Peyer's patch (tissue), 4 donors: Measurements from ENCODE around the gene ARHGEF35. TPM values are rescaled to one million over a fixed set of nuclear protein-coding genes. Genes with fewer than 3 reads are reported as not detected.

ENCODE experiments used
- DNase-seq, 3 donors: peaks; one replicate each; pipeline ENCODE4 v3.0.0-alpha.2; 2017 to 2019
- H3K27ac ChIP-seq, 4 donors: fragments of 200-600 bp; sonication (generic); one replicate each; pipeline ENCODE4 v1.5.1; 2016 to 2019
- H3K27me3 ChIP-seq, 2 donors: fragments of 200-600 bp; sonication (generic); one replicate each; pipeline ENCODE4 v1.5.1; 2019
- H3K36me3 ChIP-seq, 3 donors: fragments of 200-600 bp; sonication (generic); one replicate each; pipeline ENCODE4 v1.5.1; 2016 to 2019
- H3K4me1 ChIP-seq, 4 donors: fragments of 200-600 bp; sonication (generic); one replicate each; pipeline ENCODE4 v1.5.1; 2016 to 2019
- H3K4me3 ChIP-seq, 4 donors: fragments of 200-600 bp; sonication (generic); 1 replicate in 3 of 4; 2 replicates in 1 of 4; pipeline ENCODE4 v1.5.1; 2016 to 2019; ENCODE audit warnings: mild to moderate bottlenecking in 1 of 4
- H3K9me3 ChIP-seq, 4 donors: fragments of 200-600 bp; sonication (generic); one replicate each; pipeline ENCODE4 v1.5.1; 2016 to 2019; ENCODE audit warnings: mild to moderate bottlenecking in 1 of 4
- CTCF ChIP-seq, 6 experiments: fragments of 450-650 bp in 4 of 6; fragments of 200-600 bp in 2 of 6; sonication (generic) in 1 of 6; IDR thresholded peaks; one replicate each; pipeline ENCODE4 v1.5.1; 2017 to 2019; ENCODE audit warnings: antibody characterized with exemption in 6 of 6, mild to moderate bottlenecking in 3 of 6, moderate library complexity in 1 of 6
- POLR2A ChIP-seq, 2 donors: fragments of 450-650 bp; IDR thresholded peaks; one replicate each; pipeline ENCODE4 v1.5.1; 2017; ENCODE audit warnings: antibody characterized with exemption in 2 of 2, mild to moderate bottlenecking in 2 of 2, moderate library complexity in 2 of 2
- total RNA-seq, 4 donors: library from RNA; depleted of rRNA; stranded (reverse); fragments of >200 nt; gene quantifications; one replicate each; pipeline ENCODE4 v1.1.0, GENCODE V29; 2016

ARHGEF35 gene
- total RNA-seq, 4 donors from 2014 or later = 8.3 to 18.9 (median 16.1) TPM

- Histone ChIP-seq H3K36me3 (no peaks in the 10 kb centered on the region), H3K27me3 (no peaks in the 10 kb centered on the region), H3K9me3 (no peaks in the 10 kb centered on the region), H3K4me1 (no peaks in the 10 kb centered on the region), H3K4me3 (no peak overlapping the region), H3K27ac (no peak overlapping the region)
- TF ChIP-seq POLR2A (IDR thresholded peaks at IDR 0.05) = no peak
- no peak for DNase-seq
Observed at GRCh38 chr7:144164784-144165183, 30.8 kb downstream of the ARHGEF35 start.

GRCh38 chr7:144158861-144159260 is 36.8 kb downstream of the ARHGEF35 start:
- no peak overlapping the region for H3K27ac ChIP-seq
- no peak for TF ChIP-seq POLR2A (IDR thresholded peaks at IDR 0.05)
- no peak for TF ChIP-seq CTCF (IDR thresholded peaks at IDR 0.05)
- DNase-seq = no peak
- H3K36me3 ChIP-seq = no peaks in the 10 kb centered on the region
- no peaks in the 10 kb centered on the region for H3K9me3 ChIP-seq
- H3K27me3 ChIP-seq = no peaks in the 10 kb centered on the region
- no peaks in the 10 kb centered on the region for H3K4me1 ChIP-seq
- no peak overlapping the region for H3K4me3 ChIP-seq

- Histone ChIP-seq H3K36me3 (no peaks in the 10 kb centered on the region), H3K4me3 (no peak overlapping the region), H3K4me1 (no peaks in the 10 kb centered on the region)
Observed at GRCh38 chr7:144148224-144148827, 47.3 kb downstream of the ARHGEF35 start.

GRCh38 chr7:144144426-144144825 is 51.2 kb downstream of the ARHGEF35 start:
- TF ChIP-seq POLR2A (IDR thresholded peaks at IDR 0.05) (no peak), CTCF (IDR thresholded peaks at IDR 0.05) (no peak)
- H3K4me3 ChIP-seq = no peak overlapping the region
- H3K36me3 ChIP-seq = no peaks in the 10 kb centered on the region
- H3K4me1 ChIP-seq = no peaks in the 10 kb centered on the region
- no peak for DNase-seq
- H3K27ac ChIP-seq = no peak overlapping the region
- no peaks in the 10 kb centered on the region for H3K27me3 ChIP-seq
- H3K9me3 ChIP-seq = peaks cover 0 to 12% (median 4%) of the 10 kb centered on the region in 4 donors

More at GRCh38 chr7:144148224-144148827, 47.3 kb downstream of the ARHGEF35 start:
- Histone ChIP-seq H3K9me3 (peaks cover 0 to 12% (median 4%) of the 10 kb centered on the region in 4 donors), H3K27ac (no peak overlapping the region), H3K27me3 (no peaks in the 10 kb centered on the region)
- no peak for DNase-seq
- TF ChIP-seq POLR2A (IDR thresholded peaks at IDR 0.05) (no peak), CTCF (IDR thresholded peaks at IDR 0.05) (no peak)

GRCh38 chr7:144142187-144142586 is 53.4 kb downstream of the ARHGEF35 start:
- no peaks in the 10 kb centered on the region for H3K36me3 ChIP-seq
- no peak overlapping the region for H3K4me3 ChIP-seq
- H3K27me3 ChIP-seq = no peaks in the 10 kb centered on the region
- peaks cover 0 to 3% (median 2%) of the 10 kb centered on the region in 4 donors for H3K9me3 ChIP-seq
- TF ChIP-seq POLR2A (IDR thresholded peaks at IDR 0.05) (no peak), CTCF (IDR thresholded peaks at IDR 0.05) (no peak)
- DNase-seq = no peak
- no peak overlapping the region for H3K27ac ChIP-seq
- H3K4me1 ChIP-seq = no peaks in the 10 kb centered on the region

GRCh38 chr7:144137501-144137900 is 58.1 kb downstream of the ARHGEF35 start:
- H3K27me3 ChIP-seq = no peaks in the 10 kb centered on the region
- TF ChIP-seq POLR2A (IDR thresholded peaks at IDR 0.05) = no peak
- TF ChIP-seq CTCF (IDR thresholded peaks at IDR 0.05) = no peak
- no peak for DNase-seq
- no peak overlapping the region for H3K27ac ChIP-seq
- no peaks in the 10 kb centered on the region for H3K4me1 ChIP-seq
- no peaks in the 10 kb centered on the region for H3K9me3 ChIP-seq
- H3K4me3 ChIP-seq = no peak overlapping the region
- no peaks in the 10 kb centered on the region for H3K36me3 ChIP-seq

Other genes with a start within 250 kb of the ARHGEF35 start
- not detected for gene OR2F1, start 241.0 kb downstream of the ARHGEF35 start, total RNA-seq
- gene OR6B1, start 195.5 kb downstream of the ARHGEF35 start, total RNA-seq = not detected
- gene OR2A5, start 146.9 kb downstream of the ARHGEF35 start, total RNA-seq = not detected
- not detected for gene OR2A25, start 126.0 kb downstream of the ARHGEF35 start, total RNA-seq
- not detected for gene OR2A12, start 109.6 kb downstream of the ARHGEF35 start, total RNA-seq
- not detected for gene OR2A2, start 86.2 kb downstream of the ARHGEF35 start, total RNA-seq
- not detected for gene OR2A14, start 72.7 kb downstream of the ARHGEF35 start, total RNA-seq
- 10 to 100 TPM; 13.0 to 33.4 (median 20.3) TPM for gene CTAGE4, start 12.4 kb downstream of the ARHGEF35 start, total RNA-seq
- gene OR2A42, start 43.8 kb upstream of the ARHGEF35 start, total RNA-seq = not detected
- gene OR2A7, start 69.0 kb upstream of the ARHGEF35 start, total RNA-seq = 10 to 100 TPM in 3 of 4 donors, not detected in 1; 10.9 to 40.3 (median 34.3) TPM
- 10 to 100 TPM in 2 of 4 donors, 1 to 10 TPM in 1, not detected in 1; 6.5 to 13.5 (median 10.2) TPM for gene CTAGE8, start 73.5 kb upstream of the ARHGEF35 start, total RNA-seq
- not detected for gene OR2A1, start 116.6 kb upstream of the ARHGEF35 start, total RNA-seq
- 10 to 100 TPM; 40.1 to 86.2 (median 66.7) TPM for gene ARHGEF5, start 159.6 kb upstream of the ARHGEF35 start, total RNA-seq
- gene NOBOX, start 207.9 kb upstream of the ARHGEF35 start, total RNA-seq = not detected